SK-N-MC (cell line): ENCODE measurements around the gene ASB5.
"Not testable (repeated sequence)": the region's sequence is repeated elsewhere in the genome, so short reads cannot be mapped to it uniquely, and the experiment has no call there.

Experiments
- EZH2 ChIP-seq: fragments of 200-600 bp; sonication (generic); IDR thresholded peaks from one replicate; pipeline ENCODE4 v1.6.1; 2017; ENCODE audit warnings: antibody characterized with exemption
- FOXP2 ChIP-seq: optimal IDR thresholded peaks from 2 replicates; pipeline ENCODE3; 2011; ENCODE audit warnings: mild to moderate bottlenecking, moderate library complexity; ENCODE audit not compliant: insufficient read depth; ENCODE audit errors: extremely low read length, control extremely low read depth
- POLR2AphosphoS5 ChIP-seq: IDR thresholded peaks from 2 replicates; pipeline ENCODE4 v1.6.1; 2012; ENCODE audit warnings: mild to moderate bottlenecking, low read depth, low read length, borderline replicate concordance

GRCh38 chr4:176295907-176296306 is 26.9 kb upstream of the ASB5 start:
- not testable (repeated sequence) for TF ChIP-seq EZH2, POLR2AphosphoS5, FOXP2
